IMR-90 (cell line): ENCODE measurements around the gene SPTSSA. TPM values are rescaled to one million over a fixed set of nuclear protein-coding genes. Genes with fewer than 3 reads are reported as not detected.
A peak's percentile ranks its signal among the peaks of the same experiment; 100 is the strongest.

Source experiments
- ATAC-seq: fragments of 200-7000 bp; cut with Tn5 transposase; 2 replicates; pipeline ENCODE4 v1.9.1; 2020; ENCODE audit warnings: low read depth, mild to moderate bottlenecking, moderate library complexity
- BruUV-seq: library from RNA; stranded (reverse); fragments of 400-500 nt; replicated peaks from 2 replicates; lab custom pipeline; 2021; lab: Mats Ljungman, UMichigan
- CTCF ChIA-PET: fragments of 300-600 bp; formaldehyde crosslinking; extraction: SDS; loops from one replicate; lab custom pipeline; 2021; ENCODE audit warnings: antibody characterized with exemption; lab: Yijun Ruan, JAX
- POLR2A ChIA-PET: fragments of 300-600 bp; sonication (Branson Sonifier 250); formaldehyde crosslinking; loops from one replicate; lab custom pipeline; 2022; ENCODE audit warnings: antibody characterized with exemption; ENCODE audit not compliant: unreplicated experiment; lab: Charles Lee
- DNase-seq: peaks from one replicate; pipeline ENCODE4 v3.0.0; 2013
- H2AFZ ChIP-seq: replicated peaks from 2 replicates; pipeline ENCODE3; 2013; ENCODE audit warnings: low read length, mild to moderate bottlenecking; ENCODE audit not compliant: poor library complexity
- H2AK5ac ChIP-seq: 2 replicates; pipeline ENCODE4 v1.6.1; 2013; ENCODE audit warnings: low read depth, low read length, inconsistent platforms
- H2AK9ac ChIP-seq: replicated peaks from 2 replicates; pipeline ENCODE3; 2013; ENCODE audit warnings: mild to moderate bottlenecking, low read depth, low read length, moderate library complexity; ENCODE audit not compliant: poor library complexity
- H2BK120ac ChIP-seq: 2 replicates; pipeline ENCODE4 v1.6.1; 2013; ENCODE audit warnings: low read depth, low read length, inconsistent platforms
- H2BK15ac ChIP-seq: 3 replicates; pipeline ENCODE4 v1.6.1; 2013; ENCODE audit warnings: low read depth, low read length, inconsistent platforms
- H2BK20ac ChIP-seq: 2 replicates; pipeline ENCODE4 v1.6.1; 2013; ENCODE audit warnings: low read depth, mild to moderate bottlenecking, inconsistent platforms, low read length, moderate library complexity
- H2BK5ac ChIP-seq: 2 replicates; pipeline ENCODE4 v1.6.1; 2013; ENCODE audit warnings: mild to moderate bottlenecking, low read depth, low read length, inconsistent platforms; ENCODE audit not compliant: poor library complexity, severe bottlenecking
- H3K14ac ChIP-seq: replicated peaks from 2 replicates; pipeline ENCODE4 v1.6.1; 2013; ENCODE audit warnings: low read depth, low read length, inconsistent platforms
- H3K18ac ChIP-seq: 2 replicates; pipeline ENCODE4 v1.6.1; 2013; ENCODE audit warnings: low read depth, low read length, control low read depth
- H3K23ac ChIP-seq: 2 replicates; pipeline ENCODE4 v1.6.1; 2013; ENCODE audit warnings: low read depth, low read length, inconsistent platforms
- H3K27ac ChIP-seq: 2 replicates; pipeline ENCODE4 v1.5.1; 2013; ENCODE audit warnings: mild to moderate bottlenecking, control low read depth, low read length; ENCODE audit not compliant: insufficient read depth
- H3K27me3 ChIP-seq: 2 replicates; pipeline ENCODE4 v1.6.1; 2013; ENCODE audit warnings: low read length; ENCODE audit not compliant: control insufficient read depth, insufficient read depth
- H3K36me3 ChIP-seq: 2 replicates; pipeline ENCODE4 v1.6.1; 2013; ENCODE audit warnings: low read length, mixed read lengths; ENCODE audit not compliant: control insufficient read depth, insufficient read depth
- H3K4ac ChIP-seq: 2 replicates; pipeline ENCODE4 v1.6.1; 2013; ENCODE audit warnings: low read depth, low read length, inconsistent platforms
- H3K4me1 ChIP-seq: 2 replicates; pipeline ENCODE4 v1.6.1; 2013; ENCODE audit warnings: low read length, mixed read lengths; ENCODE audit not compliant: control insufficient read depth, insufficient read depth
- H3K4me2 ChIP-seq: 2 replicates; pipeline ENCODE4 v1.6.1; 2013; ENCODE audit warnings: low read depth, mild to moderate bottlenecking, control low read depth, low read length, moderate library complexity
- H3K4me3 ChIP-seq: 2 replicates; pipeline ENCODE4 v1.5.1; 2013; ENCODE audit warnings: low read depth, mild to moderate bottlenecking, control low read depth, low read length, moderate library complexity; ENCODE audit not compliant: insufficient read depth
- H3K56ac ChIP-seq: 2 replicates; pipeline ENCODE4 v1.6.1; 2013; ENCODE audit warnings: low read length, inconsistent platforms; ENCODE audit not compliant: insufficient read depth; ENCODE audit errors: extremely low read depth
- H3K79me1 ChIP-seq, 2 experiments: 2 replicates each; pipeline ENCODE4 v1.6.1; 2013; ENCODE audit warnings: low read length in 2 of 2, inconsistent platforms in 1 of 2, low read depth in 1 of 2
- H3K9ac ChIP-seq: 2 replicates; pipeline ENCODE4 v1.6.1; 2013; ENCODE audit warnings: low read depth, low read length, control low read depth
- H3K9me1 ChIP-seq: 2 replicates; pipeline ENCODE4 v1.6.1; 2013; ENCODE audit warnings: low read length, inconsistent platforms; ENCODE audit not compliant: insufficient read depth
- H3K9me3 ChIP-seq: 2 replicates; pipeline ENCODE4 v1.6.1; 2013; ENCODE audit warnings: low read length; ENCODE audit not compliant: control insufficient read depth, insufficient read depth
- H4K20me1 ChIP-seq: 2 replicates; pipeline ENCODE4 v1.6.1; 2013; ENCODE audit warnings: low read length, inconsistent platforms; ENCODE audit not compliant: insufficient read depth
- H4K5ac ChIP-seq: 2 replicates; pipeline ENCODE4 v1.6.1; 2013; ENCODE audit warnings: mild to moderate bottlenecking, low read depth, low read length, control low read depth
- H4K8ac ChIP-seq, 2 experiments: 2 replicates each; pipeline ENCODE4 v1.6.1; 2013; ENCODE audit warnings: low read depth in 2 of 2, low read length in 2 of 2, control low read depth in 1 of 2, inconsistent platforms in 1 of 2
- H4K91ac ChIP-seq: 2 replicates; pipeline ENCODE4 v1.6.1; 2013; ENCODE audit warnings: low read depth, low read length, inconsistent platforms; ENCODE audit not compliant: insufficient read depth
- BHLHE40 ChIP-seq: fragments of 150-350 bp; IDR thresholded peaks from 2 replicates; pipeline ENCODE4 v1.6.1; 2016; ENCODE audit warnings: mild to moderate bottlenecking, low read depth, low read length
- CEBPB ChIP-seq: IDR thresholded peaks from 2 replicates; pipeline ENCODE4 v1.6.1; 2012; ENCODE audit warnings: low read depth, low read length, improper control_type of control experiment
- CHD1 ChIP-seq: IDR thresholded peaks from 2 replicates; pipeline ENCODE4 v1.6.1; 2012; ENCODE audit warnings: low read depth, low read length, improper control_type of control experiment
- CTCF ChIP-seq: conservative IDR thresholded peaks from 2 replicates; pipeline ENCODE4 v1.5.1; 2012; ENCODE audit warnings: mild to moderate bottlenecking, low read depth, low read length, improper control_type of control experiment
- ELK1 ChIP-seq: fragments of 150-350 bp; IDR thresholded peaks from 2 replicates; pipeline ENCODE4 v1.6.1; 2016; ENCODE audit warnings: low read depth, mild to moderate bottlenecking, low read length, moderate library complexity, borderline replicate concordance
- FOS ChIP-seq: fragments of 150-350 bp; IDR thresholded peaks from 2 replicates; pipeline ENCODE4 v1.6.1; 2016; ENCODE audit warnings: low read depth, low read length
- MAFK ChIP-seq: IDR thresholded peaks from 2 replicates; pipeline ENCODE4 v1.6.1; 2012; ENCODE audit warnings: low read depth, low read length, improper control_type of control experiment
- MAZ ChIP-seq: IDR thresholded peaks from 2 replicates; pipeline ENCODE4 v1.6.1; 2012; ENCODE audit warnings: low read depth, mild to moderate bottlenecking, low read length, improper control_type of control experiment, moderate library complexity, borderline replicate concordance
- MXI1 ChIP-seq: IDR thresholded peaks from 2 replicates; pipeline ENCODE4 v1.6.1; 2012; ENCODE audit warnings: low read depth, mild to moderate bottlenecking, low read length, moderate library complexity, borderline replicate concordance
- NFE2L2 ChIP-seq: fragments of 150-350 bp; IDR thresholded peaks from 2 replicates; pipeline ENCODE4 v1.6.1; 2016; ENCODE audit warnings: low read depth, mild to moderate bottlenecking, low read length
- POLR2A ChIP-seq: IDR thresholded peaks from 2 replicates; pipeline ENCODE4 v1.6.1; 2012; ENCODE audit warnings: mild to moderate bottlenecking, low read depth, low read length
- RAD21 ChIP-seq: IDR thresholded peaks from 2 replicates; pipeline ENCODE4 v1.6.1; 2012; ENCODE audit warnings: low read length, improper control_type of control experiment
- RCOR1 ChIP-seq: IDR thresholded peaks from 2 replicates; pipeline ENCODE4 v1.6.1; 2012; ENCODE audit warnings: mild to moderate bottlenecking, low read length, improper control_type of control experiment; ENCODE audit not compliant: insufficient replicate concordance
- RFX5 ChIP-seq: IDR thresholded peaks from 2 replicates; pipeline ENCODE4 v1.8.0; 2012; ENCODE audit warnings: low read depth, mild to moderate bottlenecking, low read length, moderate library complexity
- SMC3 ChIP-seq: fragments of 150-350 bp; IDR thresholded peaks from 2 replicates; pipeline ENCODE4 v1.6.1; 2016; ENCODE audit warnings: low read depth, mild to moderate bottlenecking, antibody characterized with exemption, low read length, moderate library complexity
- USF2 ChIP-seq: fragments of 150-350 bp; IDR thresholded peaks from 2 replicates; pipeline ENCODE4 v1.6.1; 2017; ENCODE audit warnings: mild to moderate bottlenecking, antibody characterized with exemption, low read length, low read depth
- WGBS, 2 experiments: methylation state at CpG; one replicate each; pipeline versions ENCODE4 v1.1.5 to v1.1.7; 2013; ENCODE audit warnings: missing lambda C conversion rate in 2 of 2; ENCODE audit not compliant: insufficient read length in 1 of 2; ENCODE audit errors: extremely low coverage in 2 of 2; 5-methylcytosine and 5-hydroxymethylcytosine counted together
- dilution Hi-C: fragments of 300-500 bp; cut with HindIII; formaldehyde crosslinking; loops from one replicate; pipeline ENCODE4 v1.14.3; 2018; ENCODE audit warnings: low sequenced_read_pairs; ENCODE audit not compliant: unreplicated experiment
- in situ Hi-C: fragments of 300-500 bp; cut with MboI; formaldehyde crosslinking; loops from 3 replicates; pipeline ENCODE4 v1.14.3; 2019; ENCODE audit warnings: low sequenced_read_pairs, inconsistent platforms, mixed read lengths
- intact Hi-C: fragments of 100-400 bp; cut with micrococcal nuclease; formaldehyde crosslinking; loops from 2 replicates; pipeline ENCODE4 v1.10.0; 2022
- polyA plus RNA-seq, 3 experiments: library from polyadenylated mRNA; depleted of rRNA; stranded (reverse); fragments of >200 nt; gene quantifications; 2 replicates each; pipeline ENCODE4 v1.2.3, GENCODE V29; 2012; ENCODE audit warnings: low replicate concordance in 1 of 3
- total RNA-seq: library from RNA; depleted of rRNA; stranded (reverse); fragments of >200 nt; gene quantifications from 2 replicates; pipeline ENCODE4 v1.2.3, GENCODE V29; 2012

The SPTSSA gene
- total and polyA plus RNA-seq, 2 of the 4 experiments (the other 2 are of a cell fraction): 10.8 to 26.2 TPM

GRCh38 chr14:34409721-34410120 is 52.3 kb downstream of the SPTSSA start:
- H2BK120ac ChIP-seq: no peak overlapping the region
- no peaks in the 10 kb centered on the region for H4K20me1 ChIP-seq
- H3K4me2 ChIP-seq: no peak overlapping the region
- peak overlapping the region; percentile 5 for H2AK9ac ChIP-seq
- H3K4me1 ChIP-seq: no peaks in the 10 kb centered on the region
- in situ Hi-C loops: no loop called here
- TF ChIP-seq BHLHE40: no peak
- TF ChIP-seq CTCF: no peak
- TF ChIP-seq NFE2L2: no peak
- TF ChIP-seq SMC3: no peak
- no peak for TF ChIP-seq RCOR1
- TF ChIP-seq CEBPB: no peak
- TF ChIP-seq MAFK: no peak
- TF ChIP-seq CHD1: no peak
- TF ChIP-seq RFX5: no peak
- no peak for TF ChIP-seq RAD21
- no peak for TF ChIP-seq USF2
- TF ChIP-seq POLR2A: no peak
- TF ChIP-seq MAZ: no peak
- no peak for TF ChIP-seq MXI1
- TF ChIP-seq ELK1: no peak
- TF ChIP-seq FOS: no peak
- no peaks in the 10 kb centered on the region for H3K36me3 ChIP-seq
- no peaks in the 10 kb centered on the region for H3K9me1 ChIP-seq
- H4K91ac ChIP-seq: no peak overlapping the region
- H3K18ac ChIP-seq: no peak overlapping the region
- DNase-seq (no peak), ATAC-seq (no peak)
- no peaks in the 10 kb centered on the region for H3K27me3 ChIP-seq
- no TSS peak for BruUV-seq
- dilution Hi-C loops: no loop called here
- intact Hi-C loops: no loop called here
- ChIA-PET POLR2A (no interaction called here), CTCF (no interaction called here)
- no peak overlapping the region for H3K23ac ChIP-seq
- no peak overlapping the region for H2BK20ac ChIP-seq
- H4K5ac ChIP-seq: no peak overlapping the region
- H2BK5ac ChIP-seq: no peak overlapping the region
- H4K8ac ChIP-seq: no peak overlapping the region
- no CpG with 5 or more reads among the region's 2 CpGs for WGBS, 2 experiments
- no peak overlapping the region for H3K4ac ChIP-seq
- H3K27ac ChIP-seq: no peak overlapping the region
- H3K79me1 ChIP-seq: no peaks in the 10 kb centered on the region
- H2AFZ ChIP-seq: no peak overlapping the region
- no peak overlapping the region for H3K9ac ChIP-seq
- H3K14ac ChIP-seq: no peak overlapping the region
- no peak overlapping the region for H3K4me3 ChIP-seq
- H2AK5ac ChIP-seq: no peak overlapping the region
- 0 out of 2 replicates have a peak, but pooled peaks cover 2% of the 10 kb centered on the region for H3K9me3 ChIP-seq
- no peak overlapping the region for H2BK15ac ChIP-seq
- no peak overlapping the region for H3K56ac ChIP-seq
